Colonic mucosa (tissue), 4 donors: Measurements from ENCODE around the gene ADA. TPM values are rescaled to one million over a fixed set of nuclear protein-coding genes. Genes with fewer than 3 reads are reported as not detected.

Experiments
- DNase-seq: peaks from one replicate; pipeline ENCODE4 v3.0.0-alpha.2; 2020
- H3K27ac ChIP-seq: fragments of 200-600 bp; one replicate; pipeline ENCODE4 v1.8.0; 2021
- H3K27me3 ChIP-seq: fragments of 200-600 bp; one replicate; pipeline ENCODE4 v1.8.0; 2021
- H3K36me3 ChIP-seq: fragments of 200-600 bp; one replicate; pipeline ENCODE4 v1.8.0; 2021
- H3K4me1 ChIP-seq: fragments of 200-600 bp; one replicate; pipeline ENCODE4 v1.8.0; 2021; ENCODE audit warnings: mild to moderate bottlenecking
- H3K4me3 ChIP-seq: fragments of 200-600 bp; one replicate; pipeline ENCODE4 v1.8.0; 2021
- H3K9ac ChIP-seq, 2 donors: one replicate each; pipeline ENCODE4 v1.7.0; 2013; ENCODE audit warnings: control low read depth in 2 of 2, low read depth in 2 of 2, low read length in 2 of 2
- H3K9me3 ChIP-seq: fragments of 200-600 bp; one replicate; pipeline ENCODE4 v1.8.0; 2021
- intact Hi-C: fragments of 100-400 bp; cut with DNase I; formaldehyde crosslinking; loops from one replicate; pipeline ENCODE4 v1.14.1; 2022
- total RNA-seq, 2 donors: library from RNA; stranded (reverse); fragmentation: NEBNext Ultra II Directional in 1 of 2; extraction: Animal tissue kit (Norgen Biotek cat#: 25700) in 1 of 2; gene quantifications; one replicate each; pipeline ENCODE4 v1.2.1, GENCODE V29; 2021
- TF ChIP-seq, protein P1 (sequence below): fragments of 200-600 bp; IDR thresholded peaks from one replicate; pipeline ENCODE4 v1.8.0; 2022; ENCODE audit warnings: antibody characterized with exemption, mild to moderate bottlenecking
- donor health status: healthy.
- donor health status: DM: no; HTN: no; CAD: no.
- donor health status: DM: no; HTN: no; CAD: no.

The ADA gene
- total RNA-seq, 2 donors from 2014 or later, result 2.4 to 4.5 TPM

DNA sequence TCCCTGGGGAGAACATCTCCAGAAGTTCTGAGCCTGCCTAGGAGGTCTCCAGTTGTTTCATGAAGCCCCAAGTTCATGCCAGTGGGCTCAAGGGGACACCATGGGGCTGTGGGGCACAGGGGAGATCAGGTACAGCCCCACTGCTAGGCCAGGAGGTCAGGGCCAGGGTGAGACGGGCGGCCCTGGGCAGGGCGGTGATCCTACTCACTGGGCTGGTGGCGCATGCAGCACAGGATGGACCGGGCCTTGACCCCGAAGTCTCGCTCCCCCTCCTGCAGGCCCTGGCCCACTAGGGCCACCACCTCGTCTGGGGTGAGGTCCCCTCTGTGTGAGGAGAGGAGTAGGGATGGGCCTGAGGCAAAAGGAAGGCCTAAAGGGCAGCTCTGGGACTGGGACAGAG is 26.1 kb downstream of the ADA start:
- no peaks in the 10 kb centered on the region for H3K9me3 ChIP-seq
- no peaks in the 10 kb centered on the region for H3K27me3 ChIP-seq
- intact Hi-C loops, result no loop called here
- H3K36me3 ChIP-seq, result no peaks in the 10 kb centered on the region
- no peak overlapping the region for H3K9ac ChIP-seq
- no peak overlapping the region for H3K4me3 ChIP-seq
- no peaks in the 10 kb centered on the region for H3K4me1 ChIP-seq
- H3K27ac ChIP-seq, result no peak overlapping the region
- TF ChIP-seq, protein P1, sequence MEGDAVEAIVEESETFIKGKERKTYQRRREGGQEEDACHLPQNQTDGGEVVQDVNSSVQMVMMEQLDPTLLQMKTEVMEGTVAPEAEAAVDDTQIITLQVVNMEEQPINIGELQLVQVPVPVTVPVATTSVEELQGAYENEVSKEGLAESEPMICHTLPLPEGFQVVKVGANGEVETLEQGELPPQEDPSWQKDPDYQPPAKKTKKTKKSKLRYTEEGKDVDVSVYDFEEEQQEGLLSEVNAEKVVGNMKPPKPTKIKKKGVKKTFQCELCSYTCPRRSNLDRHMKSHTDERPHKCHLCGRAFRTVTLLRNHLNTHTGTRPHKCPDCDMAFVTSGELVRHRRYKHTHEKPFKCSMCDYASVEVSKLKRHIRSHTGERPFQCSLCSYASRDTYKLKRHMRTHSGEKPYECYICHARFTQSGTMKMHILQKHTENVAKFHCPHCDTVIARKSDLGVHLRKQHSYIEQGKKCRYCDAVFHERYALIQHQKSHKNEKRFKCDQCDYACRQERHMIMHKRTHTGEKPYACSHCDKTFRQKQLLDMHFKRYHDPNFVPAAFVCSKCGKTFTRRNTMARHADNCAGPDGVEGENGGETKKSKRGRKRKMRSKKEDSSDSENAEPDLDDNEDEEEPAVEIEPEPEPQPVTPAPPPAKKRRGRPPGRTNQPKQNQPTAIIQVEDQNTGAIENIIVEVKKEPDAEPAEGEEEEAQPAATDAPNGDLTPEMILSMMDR, result no peak
- no peak for DNase-seq

- Histone ChIP-seq H3K9me3 (no peaks in the 10 kb centered on the region), H3K4me3 (no peak overlapping the region), H3K27me3 (no peaks in the 10 kb centered on the region), H3K27ac (no peak overlapping the region), H3K36me3 (no peaks in the 10 kb centered on the region), H3K4me1 (no peaks in the 10 kb centered on the region), H3K9ac (no peak overlapping the region)
- intact Hi-C loops, result no loop called here
- DNase-seq, result no peak
- TF ChIP-seq, protein P1, result no peak
These were observed 26.7 kb downstream of the ADA start for GRCh38 chr20:44624743-44625271.

- Histone ChIP-seq H3K27me3 (no peaks in the 10 kb centered on the region), H3K9me3 (no peaks in the 10 kb centered on the region), H3K36me3 (no peaks in the 10 kb centered on the region), H3K4me3 (no peak overlapping the region), H3K9ac (no peak overlapping the region), H3K4me1 (no peaks in the 10 kb centered on the region), H3K27ac (no peak overlapping the region)
- DNase-seq, result no peak
- intact Hi-C loops, result no loop called here
- TF ChIP-seq, protein P1, result no peak
These were observed 27.3 kb downstream of the ADA start for GRCh38 chr20:44624152-44624551.

DNA sequence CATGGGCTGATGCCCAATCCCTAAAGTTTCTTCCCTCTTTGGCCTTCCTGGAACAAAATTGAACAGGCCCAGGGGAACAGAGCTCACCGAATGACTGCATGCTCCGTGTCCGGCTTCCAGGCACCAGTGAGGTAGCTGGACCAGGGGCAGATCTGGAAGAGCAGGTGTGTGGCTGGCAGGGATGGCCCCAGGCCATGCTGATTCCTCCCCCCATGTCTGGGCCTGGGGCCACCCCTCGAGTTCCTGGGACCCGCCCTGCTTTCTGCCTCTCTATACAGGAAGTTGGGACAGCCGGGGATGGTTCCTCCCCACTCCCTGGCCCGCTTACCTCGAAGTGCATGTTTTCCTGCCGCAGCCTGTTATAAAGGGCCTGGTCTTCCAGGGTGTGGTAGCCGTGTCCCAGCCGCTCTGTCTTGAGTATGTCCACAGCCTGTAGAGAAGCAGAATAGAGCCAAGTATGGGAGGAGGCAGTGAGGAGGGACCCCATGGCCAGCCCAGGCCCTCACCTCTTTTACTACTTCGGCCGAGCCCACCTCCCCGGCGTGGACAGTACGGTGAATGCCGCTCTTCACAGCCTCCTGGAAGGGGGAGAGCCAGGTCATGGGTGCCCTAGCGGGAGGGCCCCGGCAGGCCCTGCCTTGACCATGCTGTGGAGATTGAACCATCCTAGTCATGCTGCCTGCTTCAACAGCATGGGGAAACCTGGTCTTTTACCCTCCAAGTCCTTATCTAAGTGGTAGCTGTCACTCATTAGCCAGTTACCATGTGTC is 28.8 kb downstream of the ADA start:
- Histone ChIP-seq H3K36me3 (no peaks in the 10 kb centered on the region), H3K9ac (no peak overlapping the region), H3K4me3 (no peak overlapping the region), H3K27ac (no peak overlapping the region), H3K9me3 (no peaks in the 10 kb centered on the region), H3K4me1 (no peaks in the 10 kb centered on the region), H3K27me3 (no peaks in the 10 kb centered on the region)
- intact Hi-C loops, result no loop called here
- TF ChIP-seq, protein P1, result no peak
- DNase-seq, result no peak

GRCh38 chr20:44621939-44622338 is 29.6 kb downstream of the ADA start:
- no peak overlapping the region for H3K4me3 ChIP-seq
- no peaks in the 10 kb centered on the region for H3K36me3 ChIP-seq
- TF ChIP-seq, protein P1, result no peak
- DNase-seq, result no peak
- H3K9me3 ChIP-seq, result no peaks in the 10 kb centered on the region
- intact Hi-C loops, result no loop called here
- no peaks in the 10 kb centered on the region for H3K4me1 ChIP-seq
- no peaks in the 10 kb centered on the region for H3K27me3 ChIP-seq
- no peak overlapping the region for H3K9ac ChIP-seq
- H3K27ac ChIP-seq, result no peak overlapping the region
